ENCODE data around the gene LGALS3BP. TPM values are rescaled to one million over a fixed set of nuclear protein-coding genes. Genes with fewer than 3 reads are reported as not detected.

The LGALS3BP gene
- total RNA-seq, 1 donor from 2014 or later: 1.3 TPM

- ChIA-PET POLR2A (interaction anchor here (0.7 kb wide), 2 partner anchors 89 to 478 kb away, joined by 3 to 10 read pairs; no protein-coding TSS in a partner anchor), CTCF (no interaction called here)
- no peak overlapping the region for H3K27ac Mint-ChIP-seq
- H3K4me1 Mint-ChIP-seq: peaks cover 17% of the 10 kb centered on the region
- no peak for ATAC-seq (ENCODE audit: low read depth)
- no peaks in the 10 kb centered on the region for H3K9me3 Mint-ChIP-seq
- DNase-seq: no peak
- H3K4me3 Mint-ChIP-seq: no peak overlapping the region
- TF ChIP-seq CTCF (IDR thresholded peaks at IDR 0.05): no peak
- H3K36me3 Mint-ChIP-seq (ENCODE audit: low read depth): no peaks in the 10 kb centered on the region
- H3K27me3 Mint-ChIP-seq: peaks cover 3% of the 10 kb centered on the region
- intact Hi-C loops (cut with micrococcal nuclease): no loop called here
Observed at GRCh38 chr17:78962345-78962983, 17.3 kb downstream of the LGALS3BP start.

GRCh38 chr17:78961571-78961970 lies 18.2 kb downstream of the LGALS3BP start:
- TF ChIP-seq CTCF (IDR thresholded peaks at IDR 0.05): no peak
- Mint-ChIP-seq H3K4me3 (no peak overlapping the region), H3K36me3 (ENCODE audit: low read depth) (no peaks in the 10 kb centered on the region), H3K4me1 (peaks cover 15% of the 10 kb centered on the region), H3K27me3 (peaks cover 3% of the 10 kb centered on the region), H3K27ac (no peak overlapping the region), H3K9me3 (no peaks in the 10 kb centered on the region)
- intact Hi-C loops (cut with micrococcal nuclease): no loop called here
- CTCF ChIA-PET: no interaction called here
- ATAC-seq (ENCODE audit: low read depth) (no peak), DNase-seq (no peak)
- POLR2A ChIA-PET: no interaction called here

- ATAC-seq (ENCODE audit: low read depth) (no peak), DNase-seq (no peak)
- Mint-ChIP-seq H3K9me3 (no peaks in the 10 kb centered on the region), H3K27me3 (peaks cover 4% of the 10 kb centered on the region), H3K4me3 (no peak overlapping the region), H3K36me3 (ENCODE audit: low read depth) (no peaks in the 10 kb centered on the region), H3K4me1 (peaks cover 13% of the 10 kb centered on the region), H3K27ac (no peak overlapping the region)
- intact Hi-C loops (cut with micrococcal nuclease): no loop called here
- ChIA-PET CTCF (no interaction called here), POLR2A (no interaction called here)
- TF ChIP-seq CTCF (IDR thresholded peaks at IDR 0.05): no peak
Observed at GRCh38 chr17:78960928-78961327, 18.8 kb downstream of the LGALS3BP start.

GRCh38 chr17:78959803-78960202 lies 19.9 kb downstream of the LGALS3BP start:
- H3K4me1 Mint-ChIP-seq: peaks cover 2% of the 10 kb centered on the region
- no peaks in the 10 kb centered on the region for H3K36me3 Mint-ChIP-seq (ENCODE audit: low read depth)
- TF ChIP-seq CTCF (IDR thresholded peaks at IDR 0.05): no peak
- H3K27me3 Mint-ChIP-seq: peaks cover 8% of the 10 kb centered on the region
- H3K4me3 Mint-ChIP-seq: no peak overlapping the region
- no peak overlapping the region for H3K27ac Mint-ChIP-seq
- DNase-seq: no peak
- CTCF ChIA-PET: no interaction called here
- intact Hi-C loops (cut with micrococcal nuclease): no loop called here
- ATAC-seq (ENCODE audit: low read depth): no peak
- no peaks in the 10 kb centered on the region for H3K9me3 Mint-ChIP-seq
- POLR2A ChIA-PET: no interaction called here

- POLR2A ChIA-PET: no interaction called here
- Mint-ChIP-seq H3K36me3 (ENCODE audit: low read depth) (no peaks in the 10 kb centered on the region), H3K27me3 (peaks cover 10% of the 10 kb centered on the region), H3K4me1 (no peaks in the 10 kb centered on the region), H3K4me3 (no peak overlapping the region), H3K9me3 (no peaks in the 10 kb centered on the region), H3K27ac (no peak overlapping the region)
- DNase-seq (no peak), ATAC-seq (ENCODE audit: low read depth) (no peak)
- intact Hi-C loops (cut with micrococcal nuclease): no loop called here
- no peak for TF ChIP-seq CTCF (IDR thresholded peaks at IDR 0.05)
- CTCF ChIA-PET: interaction anchor here (1.4 kb wide), 1 partner anchor 93 kb away, joined by 3 read pairs; no protein-coding TSS in a partner anchor
Observed at GRCh38 chr17:78958641-78959127, 21.0 kb downstream of the LGALS3BP start.

Measured in activated B cell treated with CpG ODN at 0.5 μM for 24 hours (primary cell).